SK-N-SH (cell line): ENCODE data around the gene ADK. TPM values are rescaled to one million over a fixed set of nuclear protein-coding genes. Genes with fewer than 3 reads are reported as not detected.

Experiments used
- CHD2 ChIP-seq: fragments of 150-350 bp; IDR thresholded peaks from 2 replicates; pipeline ENCODE4 v1.6.1; 2018; ENCODE audit warnings: low read length; ENCODE audit not compliant: partially characterized antibody
- MAX ChIP-seq: IDR thresholded peaks from 2 replicates; pipeline ENCODE4 v1.4.0; 2012; ENCODE audit warnings: low read depth
- MEF2A ChIP-seq: IDR thresholded peaks from 2 replicates; pipeline ENCODE4 v1.4.0; 2012; ENCODE audit warnings: low read depth, borderline replicate concordance
- MXI1 ChIP-seq: IDR thresholded peaks from 2 replicates; pipeline ENCODE4 v1.6.1; 2012; ENCODE audit warnings: mild to moderate bottlenecking, low read depth, low read length, improper control_type of control experiment
- NRF1 ChIP-seq: IDR thresholded peaks from 2 replicates; pipeline ENCODE4 v1.6.1; 2012; ENCODE audit warnings: low read depth, mild to moderate bottlenecking, low read length
- PBX3 ChIP-seq: IDR thresholded peaks from 2 replicates; pipeline ENCODE4; 2012
- POLR2AphosphoS5 ChIP-seq: IDR thresholded peaks from 2 replicates; pipeline ENCODE4 v1.6.1; 2012; ENCODE audit warnings: low read depth, low read length
- RAD21 ChIP-seq: IDR thresholded peaks from 2 replicates; pipeline ENCODE4 v1.6.1; 2012; ENCODE audit warnings: mild to moderate bottlenecking, low read length
- RFX5 ChIP-seq: IDR thresholded peaks from 2 replicates; pipeline ENCODE4 v1.6.1; 2012; ENCODE audit warnings: mild to moderate bottlenecking, improper control_type of control experiment, low read length
- SIN3A ChIP-seq: IDR thresholded peaks from 2 replicates; pipeline ENCODE4 v1.6.1; 2012; ENCODE audit warnings: low read depth, mild to moderate bottlenecking, low read length, moderate library complexity, borderline replicate concordance
- TAF1 ChIP-seq: IDR thresholded peaks from 2 replicates; pipeline ENCODE4 v1.6.1; 2012; ENCODE audit warnings: low read depth, mild to moderate bottlenecking, low read length, moderate library complexity, borderline replicate concordance
- TCF12 ChIP-seq: IDR thresholded peaks from 2 replicates; pipeline ENCODE4 v1.4.0; 2012
- TEAD4 ChIP-seq: IDR thresholded peaks from 2 replicates; pipeline ENCODE4 v1.4.0; 2012; ENCODE audit warnings: mild to moderate bottlenecking, borderline replicate concordance; ENCODE audit not compliant: insufficient read depth
- USF1 ChIP-seq: IDR thresholded peaks from 2 replicates; pipeline ENCODE4 v1.4.0; 2012; ENCODE audit warnings: low read depth, borderline replicate concordance
- polyA plus RNA-seq, 3 experiments: library from polyadenylated mRNA; depleted of rRNA; stranded (reverse); fragments of >200 nt; gene quantifications; 2 replicates each; pipeline ENCODE4 v1.2.3, GENCODE V29; 2012
- TF ChIP-seq, protein P1 (sequence below): fragments of 200-600 bp; sonication (generic); IDR thresholded peaks from 2 replicates; pipeline ENCODE4 v1.6.1; 2017; ENCODE audit warnings: antibody characterized with exemption, mild to moderate bottlenecking, moderate library complexity
- TF ChIP-seq, protein P2 (sequence below): fragments of 150-350 bp; IDR thresholded peaks from 2 replicates; pipeline ENCODE4 v1.6.1; 2017; ENCODE audit warnings: antibody characterized with exemption, low read length, low read depth, borderline replicate concordance
- TF ChIP-seq, protein P3 (sequence below): fragments of 150-350 bp; IDR thresholded peaks from 2 replicates; pipeline ENCODE4 v1.6.1; 2016; ENCODE audit warnings: mild to moderate bottlenecking, low read depth, low read length

Gene ADK
- polyA plus RNA-seq, 1 of the 3 experiments (the other 2 are of a cell fraction), result 25.1 TPM

GRCh38 chr10:74419491-74419951 lies 268.5 kb downstream of the ADK start (continued):
- TF ChIP-seq, protein P1, sequence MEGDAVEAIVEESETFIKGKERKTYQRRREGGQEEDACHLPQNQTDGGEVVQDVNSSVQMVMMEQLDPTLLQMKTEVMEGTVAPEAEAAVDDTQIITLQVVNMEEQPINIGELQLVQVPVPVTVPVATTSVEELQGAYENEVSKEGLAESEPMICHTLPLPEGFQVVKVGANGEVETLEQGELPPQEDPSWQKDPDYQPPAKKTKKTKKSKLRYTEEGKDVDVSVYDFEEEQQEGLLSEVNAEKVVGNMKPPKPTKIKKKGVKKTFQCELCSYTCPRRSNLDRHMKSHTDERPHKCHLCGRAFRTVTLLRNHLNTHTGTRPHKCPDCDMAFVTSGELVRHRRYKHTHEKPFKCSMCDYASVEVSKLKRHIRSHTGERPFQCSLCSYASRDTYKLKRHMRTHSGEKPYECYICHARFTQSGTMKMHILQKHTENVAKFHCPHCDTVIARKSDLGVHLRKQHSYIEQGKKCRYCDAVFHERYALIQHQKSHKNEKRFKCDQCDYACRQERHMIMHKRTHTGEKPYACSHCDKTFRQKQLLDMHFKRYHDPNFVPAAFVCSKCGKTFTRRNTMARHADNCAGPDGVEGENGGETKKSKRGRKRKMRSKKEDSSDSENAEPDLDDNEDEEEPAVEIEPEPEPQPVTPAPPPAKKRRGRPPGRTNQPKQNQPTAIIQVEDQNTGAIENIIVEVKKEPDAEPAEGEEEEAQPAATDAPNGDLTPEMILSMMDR, result no peak
- no peak for TF ChIP-seq POLR2AphosphoS5
- TF ChIP-seq CHD2, result peak; percentile 54
- TF ChIP-seq MAX, result no peak
- TF ChIP-seq TEAD4, result 0 out of 2 replicates have a peak, but pooled peaks have one; percentile 26
- TF ChIP-seq TCF12, result no peak
- TF ChIP-seq TAF1, result no peak
- TF ChIP-seq, protein P2, sequence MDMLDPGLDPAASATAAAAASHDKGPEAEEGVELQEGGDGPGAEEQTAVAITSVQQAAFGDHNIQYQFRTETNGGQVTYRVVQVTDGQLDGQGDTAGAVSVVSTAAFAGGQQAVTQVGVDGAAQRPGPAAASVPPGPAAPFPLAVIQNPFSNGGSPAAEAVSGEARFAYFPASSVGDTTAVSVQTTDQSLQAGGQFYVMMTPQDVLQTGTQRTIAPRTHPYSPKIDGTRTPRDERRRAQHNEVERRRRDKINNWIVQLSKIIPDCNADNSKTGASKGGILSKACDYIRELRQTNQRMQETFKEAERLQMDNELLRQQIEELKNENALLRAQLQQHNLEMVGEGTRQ, result no peak
- TF ChIP-seq, protein P3, sequence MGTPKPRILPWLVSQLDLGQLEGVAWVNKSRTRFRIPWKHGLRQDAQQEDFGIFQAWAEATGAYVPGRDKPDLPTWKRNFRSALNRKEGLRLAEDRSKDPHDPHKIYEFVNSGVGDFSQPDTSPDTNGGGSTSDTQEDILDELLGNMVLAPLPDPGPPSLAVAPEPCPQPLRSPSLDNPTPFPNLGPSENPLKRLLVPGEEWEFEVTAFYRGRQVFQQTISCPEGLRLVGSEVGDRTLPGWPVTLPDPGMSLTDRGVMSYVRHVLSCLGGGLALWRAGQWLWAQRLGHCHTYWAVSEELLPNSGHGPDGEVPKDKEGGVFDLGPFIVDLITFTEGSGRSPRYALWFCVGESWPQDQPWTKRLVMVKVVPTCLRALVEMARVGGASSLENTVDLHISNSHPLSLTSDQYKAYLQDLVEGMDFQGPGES, result no peak
- peak; percentile 37 for TF ChIP-seq RAD21
- no peak for TF ChIP-seq SIN3A
- no peak for TF ChIP-seq NRF1
- TF ChIP-seq MEF2A, result no peak
- TF ChIP-seq RFX5, result 0 out of 2 replicates have a peak, but pooled peaks have one; percentile 23
- no peak for TF ChIP-seq USF1
- no peak for TF ChIP-seq PBX3
- peak; percentile 63; the same call in 1 of the 2 replicates for TF ChIP-seq MXI1
- TF ChIP-seq, all 33 proteins: peak for 9
